ENCODE measurements around the gene VPS33B.
"Not testable (repeated sequence)": the region's sequence is repeated elsewhere in the genome, so short reads cannot be mapped to it uniquely, and the experiment has no call there.

The VPS33B gene

DNA sequence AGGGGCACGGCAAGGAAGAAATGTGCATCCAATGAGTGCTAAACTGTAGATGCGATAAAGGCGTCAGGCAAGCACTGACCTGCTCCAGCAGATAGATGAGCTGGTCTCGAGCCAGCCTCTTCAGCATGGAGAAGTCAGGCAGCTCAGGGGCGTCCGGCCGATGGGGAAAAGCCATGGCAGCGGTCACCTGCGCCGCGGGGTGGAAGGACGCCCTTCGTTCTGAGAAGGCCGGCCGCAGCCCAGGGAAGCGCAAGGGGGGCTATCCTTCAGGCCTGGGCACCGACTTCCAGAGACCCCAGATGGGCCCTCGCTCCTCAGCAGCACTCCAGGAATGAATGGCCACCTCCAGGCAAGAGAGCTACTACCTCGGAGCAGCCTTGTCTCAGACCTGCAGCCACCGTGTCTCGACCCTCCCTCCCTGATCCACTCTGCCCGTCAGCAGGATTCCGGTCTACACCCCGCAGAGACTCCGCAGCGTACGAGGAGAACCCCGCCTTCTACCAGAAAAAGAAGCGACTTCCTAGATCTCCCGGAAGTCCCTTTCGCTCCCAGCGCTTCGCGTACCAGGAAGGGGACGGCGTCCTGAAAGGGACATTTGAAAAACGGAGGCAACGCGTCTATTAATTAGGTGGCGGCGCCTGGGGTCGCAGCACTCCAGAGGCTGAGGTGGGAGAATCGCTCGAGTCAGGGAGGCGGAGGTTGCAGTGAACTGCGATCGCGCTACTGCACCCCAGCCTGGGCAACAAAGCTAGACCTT is at the start of gene VPS33B:
Gene VPS33B (minus strand): TSS at position 520 of the 757 bp plus-strand sequence. CDS start 345 bp downstream, at position 175.
- peak; percentile 90 to 91 (median 91) for DNase-seq

DNA sequence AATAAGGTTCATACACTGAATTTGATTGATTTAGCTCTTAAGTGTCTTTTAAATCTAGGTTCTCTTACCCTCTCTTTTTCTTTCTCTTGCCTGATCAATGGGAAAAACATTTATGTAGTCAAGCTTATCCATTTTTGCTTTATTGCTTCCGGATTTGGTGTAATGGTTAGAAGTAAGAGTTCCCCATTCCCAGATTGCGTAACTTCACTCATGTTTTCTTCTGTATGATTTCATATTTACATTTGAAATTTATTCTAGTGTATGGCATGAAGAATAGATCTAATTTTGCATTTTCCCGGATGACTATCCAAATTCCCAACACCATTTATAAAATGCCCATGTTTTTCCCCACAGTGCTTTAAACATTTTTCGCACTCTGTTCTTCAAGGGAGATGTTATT is 49.8 kb upstream of the VPS33B start:
- DNase-seq = peak; percentile 34 to 60 (median 49)

GRCh38 chr15:91070872-91071271 is 48.5 kb upstream of the VPS33B start:
- no peak for DNase-seq

- no peak for DNase-seq
Observed at GRCh38 chr15:91068966-91069365, 46.6 kb upstream of the VPS33B start.

GRCh38 chr15:91068436-91068835 is 46.0 kb upstream of the VPS33B start:
- no peak for DNase-seq

GRCh38 chr15:91067036-91067435 is 44.6 kb upstream of the VPS33B start:
- DNase-seq = no peak

- no peak for DNase-seq
Observed at GRCh38 chr15:91065505-91065904, 43.1 kb upstream of the VPS33B start.

- DNase-seq = no peak
Observed at GRCh38 chr15:91061997-91062396, 39.6 kb upstream of the VPS33B start.

DNA sequence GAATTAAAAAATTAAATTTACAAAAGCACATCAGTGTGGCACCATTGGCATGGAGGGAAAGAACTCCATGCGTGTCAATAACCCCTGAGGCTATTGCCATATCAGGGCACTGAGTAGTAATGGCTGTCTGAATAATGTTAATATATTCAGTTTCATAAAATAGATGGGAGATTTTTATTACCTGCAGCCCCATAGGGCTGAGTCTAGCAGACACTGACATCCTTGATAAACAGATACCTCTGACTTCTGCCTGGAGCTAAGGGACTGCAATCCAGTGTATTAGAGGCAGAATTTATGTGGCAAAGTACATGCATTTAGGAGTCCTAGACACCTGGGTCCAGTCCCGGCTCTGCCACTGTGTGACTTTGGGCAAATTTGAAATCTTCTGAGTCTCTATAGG is 38.8 kb upstream of the VPS33B start:
- no peak for DNase-seq

- DNase-seq = peak; percentile 78 to 85 (median 78)
Observed at GRCh38 chr15:91055548-91056331, 33.3 kb upstream of the VPS33B start.

GRCh38 chr15:91054816-91055215 is 32.4 kb upstream of the VPS33B start:
- DNase-seq = no peak

DNA sequence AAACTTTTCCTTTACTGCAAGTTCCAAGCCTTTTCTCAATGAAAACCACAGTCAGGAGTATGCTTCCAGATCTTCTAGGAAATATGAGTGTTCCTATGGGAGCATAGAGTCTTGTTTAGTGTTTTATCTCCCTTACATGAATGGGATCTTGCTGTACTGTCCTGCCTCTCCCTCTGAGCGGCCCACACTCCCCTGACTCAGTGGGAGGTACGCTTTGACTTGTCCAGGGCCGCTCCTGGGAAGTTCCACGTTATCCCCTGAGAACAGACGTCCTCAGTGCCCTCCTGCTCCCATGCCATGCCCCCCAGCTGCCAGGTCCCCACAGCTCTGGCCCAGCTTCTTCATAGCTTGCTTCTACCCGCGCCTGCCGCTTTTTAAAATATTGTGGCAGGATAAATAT is 28.9 kb upstream of the VPS33B start:
- DNase-seq = no peak

DNA sequence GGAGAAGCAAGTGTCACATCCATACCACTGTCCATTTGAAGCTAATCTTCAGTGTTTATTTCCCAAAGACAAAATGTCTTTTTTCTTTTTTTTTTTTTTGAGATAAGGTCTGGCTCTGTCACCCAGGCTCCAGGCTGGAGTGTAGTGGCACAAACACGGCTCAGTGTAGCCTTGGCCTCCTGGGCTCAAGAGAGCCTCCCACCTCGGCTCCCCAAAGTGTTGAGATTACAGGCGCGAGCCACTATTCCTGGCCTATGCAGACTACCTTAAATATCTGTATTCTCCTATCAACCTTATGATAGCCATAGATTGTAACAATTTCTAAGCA is 27.7 kb upstream of the VPS33B start:
- DNase-seq = no peak

DNA sequence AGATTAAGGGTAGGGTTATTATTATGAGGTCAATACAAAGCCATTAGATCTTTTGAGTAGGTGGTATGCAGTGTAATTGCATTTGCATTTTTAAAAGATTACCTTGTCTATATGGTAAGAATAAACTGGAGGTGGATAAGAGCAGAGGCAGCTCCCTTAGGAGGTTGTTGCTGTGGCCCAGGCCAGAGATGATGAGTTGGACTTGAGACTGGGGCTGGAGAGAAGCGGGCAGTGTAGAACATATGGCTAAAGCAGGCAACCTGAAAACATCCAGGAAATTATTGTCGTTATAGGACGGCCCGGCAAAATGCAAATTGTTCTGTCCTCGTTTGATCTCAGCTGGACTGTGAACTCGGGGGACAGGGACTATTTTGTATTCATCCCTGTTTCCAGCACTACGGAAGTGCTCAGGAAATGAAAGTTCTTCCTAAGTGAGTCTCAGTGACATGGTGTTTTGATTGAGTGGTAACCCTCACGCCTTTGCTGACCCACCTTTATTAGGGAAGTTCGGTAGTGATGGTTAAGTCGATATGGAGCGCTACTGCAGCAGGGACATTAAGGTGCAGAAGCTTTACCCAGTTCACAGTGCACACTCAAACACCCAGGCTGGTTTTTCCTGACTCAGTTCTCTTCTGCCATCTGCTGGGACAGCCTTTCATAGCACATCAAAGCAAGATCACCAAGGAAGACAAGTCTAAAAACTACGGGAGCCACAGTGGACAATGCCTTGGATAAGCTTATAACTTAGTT is 27.2 kb upstream of the VPS33B start:
- peak; percentile 69 to 70 (median 70) for DNase-seq

DNA sequence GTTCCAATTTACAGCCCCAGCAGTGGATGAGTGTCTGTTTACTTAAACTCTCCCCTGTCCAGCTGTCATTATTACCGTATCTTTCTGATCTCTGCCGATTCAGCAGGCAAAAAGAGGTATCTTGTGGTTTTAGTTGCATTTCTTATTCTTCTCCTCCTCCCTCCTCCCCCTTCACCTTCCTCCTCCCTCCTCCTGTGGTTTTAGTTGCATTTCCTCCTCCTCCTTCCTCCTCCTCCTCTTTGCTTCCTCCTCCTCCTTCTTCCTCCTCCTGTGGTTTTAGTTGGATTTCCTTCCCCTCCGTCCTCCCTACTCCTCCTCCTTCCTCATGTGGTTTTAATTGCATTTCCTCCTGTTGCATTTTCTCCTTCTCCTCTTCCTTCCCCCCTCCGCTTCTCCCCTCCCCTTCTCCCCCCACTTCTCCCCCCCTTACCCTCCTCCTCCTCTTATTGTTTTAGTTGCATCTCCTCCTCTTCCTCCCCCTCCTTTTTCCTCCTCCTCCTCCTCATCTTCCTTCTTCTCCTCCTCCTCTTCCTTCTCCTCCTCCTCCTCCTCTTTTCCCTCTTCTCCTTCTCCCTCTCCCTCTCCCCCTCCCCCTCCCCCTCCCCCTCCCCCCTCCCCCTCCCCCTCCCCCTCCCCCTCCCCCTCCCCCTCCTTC is 25.3 kb upstream of the VPS33B start:
- DNase-seq = peak; percentile 23 to 30 (median 24)

DNA sequence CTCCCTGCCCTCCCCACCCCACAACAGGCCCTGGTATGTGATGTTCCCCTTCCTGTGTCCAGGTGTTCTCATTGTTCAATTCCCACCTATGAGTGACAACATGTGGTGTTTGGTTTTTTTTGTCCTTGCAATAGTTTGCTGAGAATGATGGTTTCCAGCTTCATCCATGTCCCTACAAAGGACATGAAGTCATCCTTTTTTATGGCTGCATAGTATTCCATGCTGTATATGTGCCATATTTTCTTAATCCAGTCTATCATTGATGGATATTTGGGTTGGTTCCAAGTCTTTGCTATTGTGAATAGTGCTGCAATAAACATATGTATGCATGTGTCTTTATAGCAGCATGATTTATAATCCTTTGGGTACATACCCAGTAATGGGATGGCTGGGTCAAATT is 23.7 kb upstream of the VPS33B start:
- not testable (repeated sequence) for DNase-seq

DNA sequence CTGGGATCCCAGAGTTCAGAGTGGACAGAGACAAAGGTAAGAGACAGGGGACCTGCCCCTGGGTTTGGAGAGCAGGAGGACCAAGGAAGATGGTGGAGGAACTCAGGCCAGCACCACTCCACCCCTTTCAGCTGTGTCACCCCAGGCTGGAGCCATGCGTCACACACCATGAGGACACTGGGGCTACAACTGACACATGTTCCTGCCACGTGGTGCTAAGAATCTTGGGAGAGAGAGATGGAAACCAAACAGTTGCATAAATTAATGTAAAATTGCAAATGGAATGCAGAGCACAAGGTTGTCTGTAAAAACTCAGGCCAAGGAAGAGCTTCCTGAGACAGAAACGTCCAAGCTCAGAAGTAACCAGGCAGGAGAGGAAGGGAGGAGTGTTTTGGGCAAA is 22.7 kb upstream of the VPS33B start:
- no peak for DNase-seq

DNA sequence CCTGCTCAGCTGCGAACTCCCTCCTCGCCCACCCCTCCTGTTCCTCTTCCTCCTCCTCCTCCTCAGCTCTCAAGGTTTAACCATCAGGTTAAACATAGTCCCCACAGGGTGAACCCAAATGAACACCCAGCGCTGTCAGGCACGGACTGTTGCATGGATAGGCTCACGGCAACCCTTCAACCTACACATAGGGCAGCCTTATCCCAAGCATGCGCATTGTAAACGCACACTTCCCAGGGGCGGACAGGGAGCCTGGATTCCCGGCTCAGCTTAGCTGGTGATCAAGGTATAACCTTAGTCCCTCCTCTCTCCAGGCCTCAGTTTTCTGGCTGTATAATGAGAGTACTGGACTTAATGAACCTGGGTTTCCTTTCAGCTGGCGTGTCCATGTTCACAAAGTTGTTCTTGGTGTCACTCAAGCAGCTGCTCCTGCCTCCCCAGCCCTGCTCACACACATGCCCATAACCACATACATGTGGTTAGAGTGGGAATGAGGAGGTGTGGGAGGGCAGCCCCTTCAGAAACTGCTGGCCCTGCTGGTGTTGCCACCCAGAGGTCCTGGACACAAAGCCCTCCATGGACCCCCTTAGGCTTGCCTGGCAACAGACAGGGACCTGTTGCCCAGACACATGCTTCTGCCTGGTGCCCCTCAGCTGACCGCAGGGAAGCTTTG is 20.9 kb upstream of the VPS33B start:
- DNase-seq = no peak

DNA sequence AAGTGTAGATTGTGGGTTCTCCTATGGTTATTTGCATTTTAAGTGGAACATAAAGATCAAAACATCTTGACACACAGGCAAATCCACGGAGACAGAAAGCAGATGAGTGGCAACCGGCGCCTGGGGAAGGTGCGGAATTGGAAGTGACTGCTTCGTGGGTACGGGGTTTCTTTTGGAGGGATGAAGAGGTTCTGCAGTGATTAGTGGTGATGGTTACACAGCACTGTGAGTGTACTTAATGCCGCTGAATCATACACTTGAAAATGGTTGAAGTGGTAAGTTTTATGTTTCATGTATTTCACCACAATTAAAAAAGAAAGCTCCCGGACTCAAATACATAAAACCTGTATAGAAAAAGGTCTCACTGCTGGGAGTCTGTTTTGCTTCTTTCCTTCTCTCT is 18.5 kb upstream of the VPS33B start:
- DNase-seq = no peak

DNA sequence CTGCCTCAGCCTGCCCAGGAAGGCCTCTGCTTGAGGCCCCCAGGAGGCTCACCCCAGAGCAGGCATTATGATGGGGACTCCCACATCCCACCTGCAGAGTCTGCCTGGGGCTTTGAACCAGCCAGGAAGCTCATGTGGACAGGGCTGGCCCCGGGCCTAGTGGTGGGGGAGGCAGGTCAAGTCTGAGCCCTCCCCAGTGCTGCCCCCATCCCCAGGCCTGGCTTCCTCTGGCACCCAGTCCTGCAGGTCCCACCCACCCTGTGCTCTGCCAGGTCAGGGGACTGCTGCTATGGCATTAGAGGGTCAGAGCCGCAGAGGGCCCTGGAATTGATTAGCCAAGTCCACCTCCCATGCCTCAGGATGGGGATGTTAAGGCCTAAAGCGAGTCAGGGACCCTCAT is 17.6 kb upstream of the VPS33B start:
- DNase-seq = no peak

DNA sequence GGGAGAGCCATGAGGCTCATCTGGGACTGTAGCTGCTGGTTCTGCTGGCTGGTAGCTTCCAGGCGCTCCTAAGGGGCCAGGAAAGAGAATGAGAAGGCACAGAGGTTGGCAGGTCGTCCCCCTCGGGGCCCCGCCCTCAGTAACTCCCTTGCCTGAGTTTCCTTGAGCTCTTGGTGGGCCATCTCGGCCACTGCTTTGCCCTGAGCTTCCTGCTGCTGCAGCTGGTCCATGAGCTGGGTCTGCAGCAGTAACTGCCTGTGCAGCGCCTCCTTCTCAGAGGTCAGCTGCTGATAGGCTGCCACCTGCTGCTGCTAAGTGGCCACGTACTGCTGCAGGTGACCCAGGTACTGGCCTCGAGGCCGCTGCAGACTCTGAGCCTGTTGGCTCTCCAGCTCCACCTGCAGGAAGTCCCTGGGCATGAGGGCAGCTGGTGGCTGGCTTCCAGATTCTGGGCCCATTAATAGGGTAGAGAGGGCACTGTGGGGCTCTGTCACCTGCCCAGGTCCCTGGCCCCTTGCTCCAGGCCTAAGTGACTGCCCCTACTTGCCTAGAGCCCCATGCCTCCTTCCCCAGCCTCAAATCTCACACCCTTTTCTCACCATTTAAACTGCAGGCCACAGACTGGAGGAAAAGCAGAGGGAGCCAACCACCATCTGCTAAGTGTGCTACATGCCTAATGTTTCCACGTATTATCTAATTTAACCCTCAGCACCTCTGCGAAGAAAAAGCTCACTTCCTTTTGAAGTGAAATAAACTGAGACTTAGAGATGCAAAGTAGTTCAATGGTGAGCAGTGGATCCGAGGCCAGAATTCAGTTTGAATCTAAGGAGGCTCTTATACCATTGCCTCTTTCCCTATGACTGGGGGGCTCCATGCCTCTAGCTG is 10.8 kb upstream of the VPS33B start:
- peak; percentile 41 to 60 (median 45) for DNase-seq

All from suppressor macrophage treated with lipopolysaccharide for 1 hour (primary cell).